Measurements from ENCODE around the gene ANKRD37.

The ANKRD37 gene

GRCh38 chr4:185387957-185388356 lies 8.7 kb upstream of the ANKRD37 start:
- DNase-seq: no peak

GRCh38 chr4:185390941-185391340 lies 5.7 kb upstream of the ANKRD37 start:
- ATAC-seq (ENCODE audit: insufficient read depth, low read depth) (no peak), DNase-seq (no peak)

More at GRCh38 chr4:185387957-185388356, 8.7 kb upstream of the ANKRD37 start:
- no peak overlapping the region for H3K4me3 ChIP-seq (ENCODE audit: low read depth in 1 of 2, low read length in 2 of 2)
- H3K36me3 ChIP-seq (ENCODE audit: insufficient read depth, low read length): no peaks in the 10 kb centered on the region
- TF ChIP-seq EZH2 (IDR thresholded peaks at IDR 0.05; ENCODE audit: borderline replicate concordance, low read depth, low read length, severe bottlenecking): no peak
- TF ChIP-seq, protein P1, sequence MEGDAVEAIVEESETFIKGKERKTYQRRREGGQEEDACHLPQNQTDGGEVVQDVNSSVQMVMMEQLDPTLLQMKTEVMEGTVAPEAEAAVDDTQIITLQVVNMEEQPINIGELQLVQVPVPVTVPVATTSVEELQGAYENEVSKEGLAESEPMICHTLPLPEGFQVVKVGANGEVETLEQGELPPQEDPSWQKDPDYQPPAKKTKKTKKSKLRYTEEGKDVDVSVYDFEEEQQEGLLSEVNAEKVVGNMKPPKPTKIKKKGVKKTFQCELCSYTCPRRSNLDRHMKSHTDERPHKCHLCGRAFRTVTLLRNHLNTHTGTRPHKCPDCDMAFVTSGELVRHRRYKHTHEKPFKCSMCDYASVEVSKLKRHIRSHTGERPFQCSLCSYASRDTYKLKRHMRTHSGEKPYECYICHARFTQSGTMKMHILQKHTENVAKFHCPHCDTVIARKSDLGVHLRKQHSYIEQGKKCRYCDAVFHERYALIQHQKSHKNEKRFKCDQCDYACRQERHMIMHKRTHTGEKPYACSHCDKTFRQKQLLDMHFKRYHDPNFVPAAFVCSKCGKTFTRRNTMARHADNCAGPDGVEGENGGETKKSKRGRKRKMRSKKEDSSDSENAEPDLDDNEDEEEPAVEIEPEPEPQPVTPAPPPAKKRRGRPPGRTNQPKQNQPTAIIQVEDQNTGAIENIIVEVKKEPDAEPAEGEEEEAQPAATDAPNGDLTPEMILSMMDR (IDR thresholded peaks at IDR 0.05; ENCODE audit: borderline replicate concordance, extremely low read depth, low read length, poor library complexity, severe bottlenecking): no peak
- ATAC-seq (ENCODE audit: insufficient read depth, low read depth): no peak
- no peaks in the 10 kb centered on the region for H3K9me3 ChIP-seq (ENCODE audit: insufficient read depth, low read length, severe bottlenecking)
- no peak overlapping the region for H2AFZ ChIP-seq (ENCODE audit: low read depth, low read length)
- no peak overlapping the region for H3K27ac ChIP-seq (ENCODE audit: low read length)
- H4K20me1 ChIP-seq (ENCODE audit: insufficient read depth, low read length): no peaks in the 10 kb centered on the region
- H3K4me2 ChIP-seq (ENCODE audit: insufficient read depth, low read length): no peak overlapping the region
- no peak overlapping the region for H3K9ac ChIP-seq (ENCODE audit: low read depth, low read length)
- no peaks in the 10 kb centered on the region for H3K79me2 ChIP-seq (ENCODE audit: insufficient read depth, low read length)
- no peaks in the 10 kb centered on the region for H3K27me3 ChIP-seq (ENCODE audit: insufficient read depth, low read length, poor library complexity)
- no peaks in the 10 kb centered on the region for H3K4me1 ChIP-seq (ENCODE audit: insufficient read depth, low read length)

GRCh38 chr4:185392156-185392555 lies 4.5 kb upstream of the ANKRD37 start:
- TF ChIP-seq, protein P1 (IDR thresholded peaks at IDR 0.05; ENCODE audit: borderline replicate concordance, extremely low read depth, low read length, poor library complexity, severe bottlenecking): no peak
- no peak for TF ChIP-seq EZH2 (IDR thresholded peaks at IDR 0.05; ENCODE audit: borderline replicate concordance, low read depth, low read length, severe bottlenecking)
- no peaks in the 10 kb centered on the region for H4K20me1 ChIP-seq (ENCODE audit: insufficient read depth, low read length)

More at GRCh38 chr4:185390941-185391340, 5.7 kb upstream of the ANKRD37 start:
- Histone ChIP-seq H3K4me1 (ENCODE audit: insufficient read depth, low read length) (peaks cover 23% of the 10 kb centered on the region), H4K20me1 (ENCODE audit: insufficient read depth, low read length) (no peaks in the 10 kb centered on the region), H2AFZ (ENCODE audit: low read depth, low read length) (no peak overlapping the region), H3K36me3 (ENCODE audit: insufficient read depth, low read length) (no peaks in the 10 kb centered on the region; the same call in 1 of the 2 replicates), H3K27me3 (ENCODE audit: insufficient read depth, low read length, poor library complexity) (no peaks in the 10 kb centered on the region), H3K4me3 (ENCODE audit: low read depth in 1 of 2, low read length in 2 of 2) (no peak overlapping the region), H3K9me3 (ENCODE audit: insufficient read depth, low read length, severe bottlenecking) (no peaks in the 10 kb centered on the region), H3K9ac (ENCODE audit: low read depth, low read length) (no peak overlapping the region), H3K27ac (ENCODE audit: low read length) (no peak overlapping the region), H3K79me2 (ENCODE audit: insufficient read depth, low read length) (peaks cover 8% of the 10 kb centered on the region; the same call in 1 of the 2 replicates), H3K4me2 (ENCODE audit: insufficient read depth, low read length) (no peak overlapping the region)
- TF ChIP-seq, protein P1 (IDR thresholded peaks at IDR 0.05; ENCODE audit: borderline replicate concordance, extremely low read depth, low read length, poor library complexity, severe bottlenecking): no peak
- no peak for TF ChIP-seq EZH2 (IDR thresholded peaks at IDR 0.05; ENCODE audit: borderline replicate concordance, low read depth, low read length, severe bottlenecking)

More at GRCh38 chr4:185392156-185392555, 4.5 kb upstream of the ANKRD37 start:
- ATAC-seq (ENCODE audit: insufficient read depth, low read depth): no peak
- no peaks in the 10 kb centered on the region for H3K9me3 ChIP-seq (ENCODE audit: insufficient read depth, low read length, severe bottlenecking)
- H3K4me1 ChIP-seq (ENCODE audit: insufficient read depth, low read length): peaks cover 32% of the 10 kb centered on the region
- H3K79me2 ChIP-seq (ENCODE audit: insufficient read depth, low read length): peaks cover 12% of the 10 kb centered on the region; the same call in 1 of the 2 replicates
- H3K9ac ChIP-seq (ENCODE audit: low read depth, low read length): no peak overlapping the region
- H3K36me3 ChIP-seq (ENCODE audit: insufficient read depth, low read length): no peaks in the 10 kb centered on the region; the same call in 1 of the 2 replicates
- H3K4me3 ChIP-seq (ENCODE audit: low read depth in 1 of 2, low read length in 2 of 2): no peak overlapping the region
- no peak overlapping the region for H3K27ac ChIP-seq (ENCODE audit: low read length)
- H2AFZ ChIP-seq (ENCODE audit: low read depth, low read length): no peak overlapping the region
- DNase-seq: no peak
- H3K27me3 ChIP-seq (ENCODE audit: insufficient read depth, low read length, poor library complexity): no peaks in the 10 kb centered on the region
- no peak overlapping the region for H3K4me2 ChIP-seq (ENCODE audit: insufficient read depth, low read length)

Data from DND-41 (cell line).